ENCODE results near the gene SSH3. TPM values are rescaled to one million over a fixed set of nuclear protein-coding genes. Genes with fewer than 3 reads are reported as not detected.

Gene SSH3
- total RNA-seq, 2 experiments from 2014 or later: 7.4 to 9.1 TPM

- Mint-ChIP-seq H3K27me3 (no peaks in the 10 kb centered on the region), H3K9me3 (no peaks in the 10 kb centered on the region), H3K27ac (no peak overlapping the region), H3K36me3 (ENCODE audit: low read depth) (peaks cover 1% of the 10 kb centered on the region), H3K4me3 (no peak overlapping the region), H3K4me1 (ENCODE audit: low read depth) (peaks cover 53% of the 10 kb centered on the region)
- no peak for DNase-seq
- POLR2A ChIA-PET: interaction anchor here (1.2 kb wide), 1 partner anchor 26 kb away, joined by 4 read pairs; no protein-coding TSS in a partner anchor
- ATAC-seq: no peak
- CTCF ChIA-PET: interaction anchor here (0.9 to 12.1 kb wide), 10 partner anchors 8 to 95 kb away, joined by 3 to 883 read pairs (median 3); partner anchors contain the start of genes CLCF1 and PPP1CA
- intact Hi-C loops (cut with micrococcal nuclease): no loop called here
- no peak for TF ChIP-seq CTCF (IDR thresholded peaks at IDR 0.05)
Measured at GRCh38 chr11:67349036-67349435, 45.7 kb downstream of the SSH3 start.

- no peak for ATAC-seq
- H3K4me3 Mint-ChIP-seq: no peak overlapping the region
Measured at GRCh38 chr11:67349457-67349856, 46.1 kb downstream of the SSH3 start.

GRCh38 chr11:67349928-67350465 is 46.7 kb downstream of the SSH3 start:
- H3K36me3 Mint-ChIP-seq (ENCODE audit: low read depth): peaks cover 1% of the 10 kb centered on the region
- intact Hi-C loops (cut with micrococcal nuclease): no loop called here
- no peak for DNase-seq
- POLR2A ChIA-PET: interaction anchor here (1.2 to 1.9 kb wide), 2 partner anchors 26 to 31 kb away, joined by 4 to 7 read pairs; no protein-coding TSS in a partner anchor
- H3K4me1 Mint-ChIP-seq (ENCODE audit: low read depth): peaks cover 54% of the 10 kb centered on the region
- H3K27ac Mint-ChIP-seq: no peak overlapping the region
- H3K4me3 Mint-ChIP-seq: no peak overlapping the region
- TF ChIP-seq CTCF (IDR thresholded peaks at IDR 0.05): no peak
- H3K27me3 Mint-ChIP-seq: no peaks in the 10 kb centered on the region
- no peaks in the 10 kb centered on the region for H3K9me3 Mint-ChIP-seq
- CTCF ChIA-PET: interaction anchor here (0.9 to 12.1 kb wide), 11 partner anchors 8 to 109 kb away, joined by 3 to 883 read pairs (median 4); partner anchors contain the start of genes CLCF1, PPP1CA, RAD9A and SSH3
- no peak for ATAC-seq

More at GRCh38 chr11:67349457-67349856, 46.1 kb downstream of the SSH3 start:
- intact Hi-C loops (cut with micrococcal nuclease): no loop called here
- DNase-seq: no peak
- Mint-ChIP-seq H3K4me1 (ENCODE audit: low read depth) (peaks cover 53% of the 10 kb centered on the region), H3K36me3 (ENCODE audit: low read depth) (peaks cover 1% of the 10 kb centered on the region), H3K27ac (no peak overlapping the region), H3K27me3 (no peaks in the 10 kb centered on the region), H3K9me3 (no peaks in the 10 kb centered on the region)
- TF ChIP-seq CTCF (IDR thresholded peaks at IDR 0.05): no peak
- POLR2A ChIA-PET: interaction anchor here (1.2 kb wide), 1 partner anchor 26 kb away, joined by 4 read pairs; no protein-coding TSS in a partner anchor
- CTCF ChIA-PET: interaction anchor here (0.9 to 12.1 kb wide), 10 partner anchors 7 to 96 kb away, joined by 3 to 883 read pairs (median 3); partner anchors contain the start of genes CLCF1 and PPP1CA

- Mint-ChIP-seq H3K9me3 (no peaks in the 10 kb centered on the region), H3K27me3 (no peaks in the 10 kb centered on the region), H3K4me1 (ENCODE audit: low read depth) (peaks cover 41% of the 10 kb centered on the region), H3K27ac (peak overlapping the region; percentile 73), H3K4me3 (peak overlapping the region; percentile 83), H3K36me3 (ENCODE audit: low read depth) (peaks cover 1% of the 10 kb centered on the region)
- peak; percentile 98 for TF ChIP-seq CTCF (IDR thresholded peaks at IDR 0.05)
- CTCF ChIA-PET: interaction anchor here (0.7 to 12.1 kb wide), 42 partner anchors 10 to 316 kb away, joined by 3 to 883 read pairs (median 4); partner anchors contain the start of genes AIP, CDK2AP2, CLCF1 and GRK2
- peak; percentile 71 for DNase-seq
- POLR2A ChIA-PET: interaction anchor here (0.6 to 1.9 kb wide), 12 partner anchors 9 to 154 kb away, joined by 3 to 7 read pairs (median 4); partner anchors contain the start of genes PITPNM1, PPP1CA and RAD9A
- no peak for ATAC-seq
- intact Hi-C loops (cut with micrococcal nuclease): no loop called here
Measured at GRCh38 chr11:67351275-67352005, 48.1 kb downstream of the SSH3 start.
